Activated effector memory CD4-positive, alpha-beta T cell treated with Interleukin-2 at 50 U/mL for 16 hours (primary cell): ENCODE measurements around the gene PRR5L.
A peak's percentile ranks its signal among the peaks of the same experiment; 100 is the strongest.
"Not testable (repeated sequence)": the region's sequence is repeated elsewhere in the genome, so short reads cannot be mapped to it uniquely, and the experiment has no call there.

Source experiments
- DNase-seq: peaks from one replicate; pipeline ENCODE4 v3.0.0-alpha.2; 2020

PRR5L gene

DNA sequence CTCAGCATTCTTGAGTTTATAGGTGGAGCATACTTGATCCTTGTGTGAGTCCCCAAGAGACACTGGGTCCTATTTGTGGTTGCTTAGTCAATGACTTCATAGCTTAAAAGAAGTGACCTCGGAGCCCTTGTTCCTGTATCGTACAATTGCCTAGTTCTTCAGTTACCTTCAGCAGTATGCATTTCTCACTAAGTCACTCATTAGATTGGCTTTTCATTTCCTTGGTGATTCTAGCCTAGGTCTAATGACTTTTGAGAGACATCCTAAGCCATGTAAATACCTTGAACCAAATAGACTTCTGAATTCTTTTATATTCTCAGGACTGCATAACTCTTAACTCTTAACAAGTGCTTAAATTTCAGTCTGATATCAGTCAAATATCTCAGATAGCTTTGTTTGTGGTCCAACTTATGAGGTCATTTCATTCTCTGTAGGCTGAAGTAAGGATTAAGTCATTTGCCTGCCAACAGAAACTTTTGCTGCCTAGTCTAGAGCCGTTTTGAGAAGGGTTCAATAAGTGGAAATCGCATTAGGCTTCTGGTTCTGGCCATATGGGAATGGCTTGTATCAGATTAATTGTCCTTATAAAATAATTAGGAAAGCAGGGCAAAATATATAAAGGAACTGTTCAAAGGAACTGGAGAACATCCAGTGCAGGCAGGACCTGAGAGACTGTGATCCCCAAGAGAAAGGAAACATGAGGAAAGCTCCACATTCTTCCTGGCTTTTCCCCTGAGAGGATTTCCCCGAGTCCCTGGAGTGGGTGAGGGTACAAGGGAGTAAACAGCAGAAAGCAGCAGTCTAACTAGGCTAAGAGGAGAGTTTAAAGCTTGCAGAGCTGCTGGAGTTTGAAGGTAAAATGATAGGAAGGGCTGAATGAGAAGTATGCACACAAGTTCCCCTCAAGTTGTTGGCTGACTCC lies 174.1 kb downstream of the PRR5L start:
- no peak for DNase-seq

DNA sequence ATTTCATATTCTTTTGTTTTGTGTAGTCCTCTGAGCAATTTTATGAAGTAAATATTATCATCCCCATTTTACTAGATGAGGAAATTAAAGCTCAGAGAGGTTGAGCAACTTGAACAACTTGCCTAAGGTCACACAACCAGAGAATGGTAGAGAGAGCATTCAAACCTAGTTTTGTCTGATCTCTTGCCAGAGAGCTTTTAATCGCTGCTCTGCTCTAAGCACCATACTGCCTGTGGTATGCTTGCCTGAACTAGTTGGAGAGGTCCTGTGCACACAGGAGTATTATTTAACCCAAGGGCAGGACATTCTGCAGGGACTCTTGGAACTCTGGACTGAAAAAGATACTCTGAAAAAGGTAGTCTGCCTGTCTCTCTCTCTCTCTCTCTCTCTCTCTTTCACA lies 175.5 kb downstream of the PRR5L start:
- DNase-seq, result no peak

- no peak for DNase-seq
Observed at GRCh38 chr11:36475192-36475591, 179.1 kb downstream of the PRR5L start.

DNA sequence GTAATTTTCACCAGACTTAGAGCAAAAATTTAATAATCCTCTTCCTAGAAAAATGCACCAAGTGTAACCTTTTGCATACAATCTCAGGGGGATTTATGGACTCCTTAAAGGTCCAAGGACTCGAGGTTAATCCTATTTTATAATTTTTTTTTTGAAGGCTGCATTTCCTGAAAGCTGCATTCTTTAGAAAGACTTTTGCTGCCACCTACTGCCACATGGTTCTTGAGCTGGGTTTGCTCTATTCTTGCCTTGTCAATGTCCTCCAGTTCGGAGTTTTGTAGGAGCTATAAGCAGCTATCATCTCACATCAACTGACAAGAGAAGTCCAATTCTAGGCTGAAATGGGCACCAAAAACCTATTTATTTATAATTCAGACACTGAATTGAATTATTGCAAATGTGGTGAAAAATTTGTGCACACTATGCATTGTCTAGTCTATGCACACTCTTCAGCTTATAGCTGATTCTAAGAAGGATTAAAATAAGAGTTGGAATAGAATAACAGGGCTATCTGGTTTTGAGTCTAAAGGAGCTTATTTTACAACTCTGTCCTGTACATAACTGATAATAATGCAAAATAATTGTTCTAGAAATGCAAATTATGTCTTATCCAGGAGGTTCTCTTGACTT lies 182.7 kb downstream of the PRR5L start:
- no peak for DNase-seq

- no peak for DNase-seq
Observed at GRCh38 chr11:36480833-36481232, 184.7 kb downstream of the PRR5L start.

DNA sequence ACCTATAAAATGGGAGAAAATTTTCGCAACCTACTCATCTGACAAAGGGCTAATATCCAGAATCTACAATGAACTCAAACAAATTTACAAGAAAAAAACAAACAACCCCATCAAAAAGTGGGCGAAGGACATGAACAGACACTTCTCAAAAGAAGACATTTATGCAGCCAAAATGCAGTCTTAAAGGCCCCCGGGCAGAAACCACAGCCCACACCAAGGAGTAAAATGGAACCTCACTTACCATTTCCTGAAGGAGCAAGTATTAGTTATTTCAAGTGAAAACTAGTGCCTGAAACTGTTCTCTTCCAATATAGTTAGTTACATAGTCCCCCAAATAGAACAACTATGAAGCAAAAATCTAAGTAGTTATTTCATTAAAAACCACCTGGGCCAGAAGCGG lies 187.0 kb downstream of the PRR5L start:
- DNase-seq, result not testable (repeated sequence)

GRCh38 chr11:36485298-36486002 lies 189.4 kb downstream of the PRR5L start:
- no peak for DNase-seq

DNA sequence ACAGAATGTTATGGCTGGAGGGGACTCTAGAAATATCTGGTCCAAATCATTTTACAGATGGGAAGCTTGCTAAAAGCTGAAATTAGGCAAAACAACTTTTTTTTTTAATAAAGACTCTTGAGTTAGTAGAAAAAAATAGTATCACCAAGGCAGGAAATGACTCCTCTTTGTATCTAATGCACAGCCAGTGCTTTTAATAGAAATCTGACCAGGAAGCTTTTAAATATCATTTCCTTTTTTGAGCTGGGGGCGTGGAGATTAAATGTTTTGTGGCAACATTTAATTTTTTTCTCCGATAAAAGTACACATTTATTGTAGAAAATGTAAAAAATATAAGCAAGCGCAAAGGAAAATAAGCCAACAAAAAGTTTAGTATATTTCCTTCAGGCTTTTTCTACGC lies 191.5 kb downstream of the PRR5L start:
- no peak for DNase-seq

DNA sequence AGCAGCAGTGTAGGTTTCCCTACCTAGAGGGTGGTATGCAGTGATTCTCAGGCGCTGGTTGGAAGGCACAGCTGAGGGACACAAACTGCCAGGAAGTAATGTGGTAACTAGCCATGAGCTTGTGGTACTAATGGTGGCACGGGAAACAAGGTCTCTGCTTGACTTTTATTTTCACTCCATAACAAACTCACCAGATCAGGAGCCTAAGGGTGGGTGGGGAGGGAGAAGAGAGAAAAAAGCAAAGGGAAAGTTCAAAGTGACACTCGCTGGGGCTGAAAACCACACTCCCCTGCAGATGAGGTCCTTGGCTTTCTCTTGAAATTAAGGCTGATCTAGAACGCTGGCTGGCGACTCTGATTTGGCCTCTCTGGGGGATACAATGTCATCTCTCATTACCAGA lies 192.0 kb downstream of the PRR5L start:
- no peak for DNase-seq

- no peak for DNase-seq
Observed at GRCh38 chr11:36490026-36490806, 194.1 kb downstream of the PRR5L start.

DNA sequence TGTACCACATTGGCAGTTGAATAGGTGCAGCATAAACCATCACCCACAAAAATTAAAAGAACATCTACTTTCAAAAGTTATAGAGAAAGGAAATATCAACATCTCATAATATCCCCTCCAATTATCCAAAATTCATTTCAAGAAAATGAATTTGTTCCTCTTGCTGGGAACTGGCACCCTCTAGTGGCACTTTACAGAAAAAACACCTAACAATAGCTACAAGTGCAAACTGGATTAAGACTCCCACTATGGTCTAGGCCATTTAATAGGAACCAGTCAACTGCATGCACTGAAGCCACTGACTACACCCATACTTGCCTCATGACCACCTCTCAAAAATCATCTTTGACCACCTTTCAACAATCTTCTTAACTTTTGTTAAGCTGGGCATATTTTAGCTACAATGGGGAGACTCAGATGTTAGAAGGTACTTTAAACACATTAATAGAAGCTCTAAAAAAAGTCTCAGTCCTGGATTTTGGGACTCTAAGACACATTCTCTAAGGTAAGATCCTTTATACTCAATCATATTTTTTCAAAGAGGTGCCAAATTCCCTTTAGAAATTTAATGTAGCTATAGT lies 196.7 kb downstream of the PRR5L start:
- no peak for DNase-seq

GRCh38 chr11:36493332-36493731 lies 197.2 kb downstream of the PRR5L start:
- DNase-seq, result no peak

- DNase-seq, result no peak
Observed at GRCh38 chr11:36498721-36499120, 202.6 kb downstream of the PRR5L start.

GRCh38 chr11:36499315-36499714 lies 203.2 kb downstream of the PRR5L start:
- DNase-seq, result no peak

GRCh38 chr11:36500315-36500721 lies 204.2 kb downstream of the PRR5L start:
- DNase-seq, result no peak

DNA sequence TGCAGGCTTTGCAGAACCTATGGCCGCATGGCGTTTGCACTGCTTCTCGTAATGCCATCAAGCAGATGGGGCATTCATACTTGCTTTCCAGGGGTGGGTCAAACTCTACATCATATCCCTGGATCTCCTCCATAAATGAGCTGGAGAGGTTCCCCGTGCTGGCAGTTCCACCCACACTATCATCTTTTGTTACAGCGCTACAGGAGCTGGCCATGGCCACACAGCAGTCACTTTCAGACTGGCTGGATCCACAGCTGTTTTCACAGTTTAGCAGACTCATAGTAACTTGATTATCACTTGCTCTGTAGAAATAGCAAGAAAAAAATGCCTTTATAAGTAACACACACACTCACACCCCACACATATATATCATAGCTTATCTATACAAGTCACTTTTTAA lies 205.1 kb downstream of the PRR5L start:
- no peak for DNase-seq

GRCh38 chr11:36507824-36508489 lies 211.9 kb downstream of the PRR5L start:
- no peak for DNase-seq

DNA sequence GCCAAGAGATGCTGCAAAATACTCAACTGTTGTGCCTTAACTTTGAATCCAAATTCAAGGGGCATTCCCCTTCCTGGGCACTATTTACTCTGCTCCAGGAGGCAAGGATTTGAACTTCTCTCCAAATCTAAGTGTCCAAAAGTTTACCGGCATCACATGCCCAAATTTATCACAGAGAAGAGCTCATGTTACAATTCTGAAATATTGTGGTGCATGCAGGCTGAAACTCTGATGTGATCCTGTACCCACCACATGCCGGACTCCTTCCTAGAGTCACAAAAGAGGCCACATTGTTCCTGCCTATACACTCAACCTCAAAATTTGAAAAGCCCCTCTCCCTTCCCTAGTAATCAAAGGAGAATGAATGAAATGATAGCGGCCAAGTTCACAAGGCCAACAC lies 212.7 kb downstream of the PRR5L start:
- DNase-seq, result no peak

GRCh38 chr11:36509201-36509639 lies 213.1 kb downstream of the PRR5L start:
- DNase-seq, result no peak

DNA sequence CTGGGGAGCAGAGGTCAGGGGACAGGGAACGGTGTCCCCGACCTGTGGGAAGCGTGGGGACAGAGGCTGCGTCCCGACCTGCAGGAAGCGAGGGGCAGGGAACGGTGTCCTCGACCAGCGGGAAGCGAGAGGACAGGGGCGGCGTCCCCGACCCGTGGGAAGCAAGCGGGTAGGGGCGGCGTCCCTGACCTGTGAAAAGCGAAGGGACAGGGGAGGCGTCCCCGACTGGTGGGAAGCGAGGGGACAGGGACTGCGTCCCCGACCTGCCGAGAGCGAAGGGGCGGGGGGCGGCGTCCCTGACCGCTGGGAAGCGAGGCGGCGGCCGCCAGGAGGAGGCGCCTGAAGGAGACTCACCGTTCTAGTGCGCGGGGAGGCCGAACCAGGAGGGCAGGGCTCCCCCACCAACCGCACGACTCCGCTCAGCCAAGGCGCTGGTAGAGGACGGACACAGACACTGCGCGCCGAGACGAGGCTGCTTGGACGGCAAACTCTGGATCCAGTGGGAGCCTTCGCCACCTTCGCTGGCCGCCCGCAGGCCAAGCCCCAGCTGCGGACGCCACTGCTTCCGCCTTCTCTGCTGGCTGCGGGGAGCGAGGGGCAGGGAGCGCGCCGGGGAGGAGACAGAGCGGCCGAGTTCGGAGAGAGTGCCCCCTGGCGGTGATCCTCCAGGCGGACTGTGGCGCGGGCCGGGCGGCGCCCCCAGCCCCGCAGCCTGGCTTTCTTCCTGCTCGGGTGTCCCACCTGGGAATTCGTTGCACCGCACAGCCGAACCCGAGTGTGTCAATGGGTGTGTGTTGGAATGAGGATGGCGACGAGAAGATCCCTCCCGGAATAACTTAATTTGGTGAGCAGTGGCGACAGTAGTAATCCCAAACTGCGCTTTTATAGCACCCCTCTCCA lies 213.9 kb downstream of the PRR5L start, which contains the start of gene TRAF6:
TRAF6 (minus strand) TSS at position 579 of the 900 bp plus-strand sequence. CDS start 8,757 bp downstream, outside the sequence.
- peak; percentile 83 for DNase-seq

DNA sequence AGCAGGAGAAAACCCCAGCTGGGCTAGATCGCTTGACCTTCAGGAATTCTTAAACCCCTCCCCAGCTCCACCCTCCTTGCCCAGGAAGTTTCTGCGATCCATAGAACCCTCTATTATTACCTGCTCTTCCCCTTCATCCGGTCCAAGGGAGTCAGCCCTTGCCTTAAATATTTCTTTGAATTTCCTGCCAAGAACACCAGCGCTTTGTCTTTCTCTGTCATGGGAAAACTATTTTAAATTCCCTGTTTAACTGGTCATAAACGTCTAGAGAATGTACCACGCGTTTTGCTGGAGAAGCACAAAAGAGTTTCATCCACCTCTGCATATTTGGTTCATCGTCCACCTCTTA lies 214.5 kb downstream of the PRR5L start:
- DNase-seq, result no peak
